Measurements from ENCODE around the gene RELA.

RELA gene

DNA sequence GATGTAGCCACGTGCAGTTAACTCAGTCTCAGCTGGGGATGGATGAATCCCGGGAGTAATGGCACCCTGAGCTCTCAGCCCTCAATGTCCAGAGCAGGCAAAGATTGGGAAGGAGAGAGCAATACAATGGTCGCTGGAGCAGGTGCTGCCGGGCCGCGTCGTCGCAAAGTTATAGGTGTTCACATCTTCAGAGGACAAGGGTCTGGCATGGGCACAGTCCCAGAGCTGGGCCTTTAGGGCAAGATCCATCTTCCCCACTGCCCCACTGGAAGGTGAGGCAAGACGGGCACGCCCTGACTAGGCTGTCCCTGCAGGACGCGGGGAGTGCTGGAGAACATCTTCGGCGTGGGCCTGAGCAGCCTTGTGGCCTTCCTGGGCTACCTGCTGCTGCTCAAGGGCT, 39.5 kb downstream of the RELA start:
- H3K27me3 ChIP-seq (ENCODE audit: low read depth, low read length): no peaks in the 10 kb centered on the region
- no peak overlapping the region for H3K4me2 ChIP-seq (ENCODE audit: low read length)
- H3K4me1 ChIP-seq (ENCODE audit: low read length): no peaks in the 10 kb centered on the region
- no peak overlapping the region for H3K9ac ChIP-seq (ENCODE audit: low read length)
- H3K27ac ChIP-seq (ENCODE audit: low read length): no peak overlapping the region
- H3K4me3 ChIP-seq (ENCODE audit: low read length): no peak overlapping the region
- TF ChIP-seq, protein P1, sequence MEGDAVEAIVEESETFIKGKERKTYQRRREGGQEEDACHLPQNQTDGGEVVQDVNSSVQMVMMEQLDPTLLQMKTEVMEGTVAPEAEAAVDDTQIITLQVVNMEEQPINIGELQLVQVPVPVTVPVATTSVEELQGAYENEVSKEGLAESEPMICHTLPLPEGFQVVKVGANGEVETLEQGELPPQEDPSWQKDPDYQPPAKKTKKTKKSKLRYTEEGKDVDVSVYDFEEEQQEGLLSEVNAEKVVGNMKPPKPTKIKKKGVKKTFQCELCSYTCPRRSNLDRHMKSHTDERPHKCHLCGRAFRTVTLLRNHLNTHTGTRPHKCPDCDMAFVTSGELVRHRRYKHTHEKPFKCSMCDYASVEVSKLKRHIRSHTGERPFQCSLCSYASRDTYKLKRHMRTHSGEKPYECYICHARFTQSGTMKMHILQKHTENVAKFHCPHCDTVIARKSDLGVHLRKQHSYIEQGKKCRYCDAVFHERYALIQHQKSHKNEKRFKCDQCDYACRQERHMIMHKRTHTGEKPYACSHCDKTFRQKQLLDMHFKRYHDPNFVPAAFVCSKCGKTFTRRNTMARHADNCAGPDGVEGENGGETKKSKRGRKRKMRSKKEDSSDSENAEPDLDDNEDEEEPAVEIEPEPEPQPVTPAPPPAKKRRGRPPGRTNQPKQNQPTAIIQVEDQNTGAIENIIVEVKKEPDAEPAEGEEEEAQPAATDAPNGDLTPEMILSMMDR (IDR thresholded peaks at IDR 0.05; ENCODE audit: low read depth, low read length): no peak
- TF ChIP-seq EZH2phosphoT487 (IDR thresholded peaks at IDR 0.05; ENCODE audit: low read depth): no peak
- H3K79me2 ChIP-seq (ENCODE audit: low read length): peaks cover 7% of the 10 kb centered on the region; the same call in 1 of the 2 replicates
- H3K9me3 ChIP-seq (ENCODE audit: insufficient read depth, low read length): no peaks in the 10 kb centered on the region
- H2AFZ ChIP-seq (ENCODE audit: low read depth, low read length): no peak overlapping the region
- H3K36me3 ChIP-seq (replicated peaks; ENCODE audit: low read depth, low read length): peaks cover 67% of the 10 kb centered on the region
- no peaks in the 10 kb centered on the region for H4K20me1 ChIP-seq (ENCODE audit: insufficient read depth, low read length)

DNA sequence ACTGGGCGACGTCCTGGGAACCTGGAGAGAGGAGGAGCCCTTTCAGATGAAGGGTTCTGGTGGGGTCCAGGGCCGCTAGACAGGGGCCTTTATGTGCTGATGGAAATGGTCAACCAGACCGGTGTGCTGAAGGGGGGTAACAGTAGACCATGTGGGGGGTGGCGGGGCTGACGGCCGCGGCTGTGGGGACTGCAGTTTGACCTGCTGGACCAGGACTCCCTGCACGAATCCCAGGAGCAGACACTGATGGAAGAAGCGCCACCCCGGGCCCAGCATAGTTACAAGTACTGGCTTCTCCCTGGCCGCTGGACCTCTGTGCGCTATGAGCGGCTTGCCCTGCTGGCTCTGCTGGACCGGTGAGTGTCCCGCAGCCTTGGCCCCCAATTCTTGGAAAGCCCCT, 40.7 kb downstream of the RELA start:
- Histone ChIP-seq H3K27me3 (ENCODE audit: low read depth, low read length) (no peaks in the 10 kb centered on the region), H2AFZ (ENCODE audit: low read depth, low read length) (no peak overlapping the region), H3K36me3 (replicated peaks; ENCODE audit: low read depth, low read length) (peaks cover 68% of the 10 kb centered on the region)

GRCh38 chr11:65621460-65621859, 41.3 kb downstream of the RELA start:
- no peak overlapping the region for H3K4me2 ChIP-seq (ENCODE audit: low read length)
- H3K36me3 ChIP-seq (replicated peaks; ENCODE audit: low read depth, low read length): peaks cover 66% of the 10 kb centered on the region
- H3K9ac ChIP-seq (ENCODE audit: low read length): no peak overlapping the region
- H3K27ac ChIP-seq (ENCODE audit: low read length): no peak overlapping the region
- peaks cover 24% of the 10 kb centered on the region for H3K79me2 ChIP-seq (ENCODE audit: low read length)
- peaks cover 16% of the 10 kb centered on the region for H3K4me1 ChIP-seq (ENCODE audit: low read length)
- H4K20me1 ChIP-seq (ENCODE audit: insufficient read depth, low read length): peaks cover 6% of the 10 kb centered on the region; the same call in 1 of the 2 replicates
- H3K27me3 ChIP-seq (ENCODE audit: low read depth, low read length): no peaks in the 10 kb centered on the region
- no peak overlapping the region for H2AFZ ChIP-seq (ENCODE audit: low read depth, low read length)
- H3K9me3 ChIP-seq (ENCODE audit: insufficient read depth, low read length): no peaks in the 10 kb centered on the region
- no peak overlapping the region for H3K4me3 ChIP-seq (ENCODE audit: low read length)
- no peak for TF ChIP-seq EZH2phosphoT487 (IDR thresholded peaks at IDR 0.05; ENCODE audit: low read depth)
- TF ChIP-seq, protein P1 (IDR thresholded peaks at IDR 0.05; ENCODE audit: low read depth, low read length): no peak

More for the DNA sequence above, 40.7 kb downstream of the RELA start:
- Histone ChIP-seq H3K4me1 (ENCODE audit: low read length) (peaks cover 10% of the 10 kb centered on the region), H3K9ac (ENCODE audit: low read length) (no peak overlapping the region), H3K79me2 (ENCODE audit: low read length) (peaks cover 19% of the 10 kb centered on the region), H4K20me1 (ENCODE audit: insufficient read depth, low read length) (peaks cover 1% of the 10 kb centered on the region; the same call in 1 of the 2 replicates), H3K9me3 (ENCODE audit: insufficient read depth, low read length) (no peaks in the 10 kb centered on the region), H3K4me3 (ENCODE audit: low read length) (no peak overlapping the region), H3K4me2 (ENCODE audit: low read length) (no peak overlapping the region), H3K27ac (ENCODE audit: low read length) (no peak overlapping the region)
- TF ChIP-seq, protein P1 (IDR thresholded peaks at IDR 0.05; ENCODE audit: low read depth, low read length): no peak
- no peak for TF ChIP-seq EZH2phosphoT487 (IDR thresholded peaks at IDR 0.05; ENCODE audit: low read depth)

DNA sequence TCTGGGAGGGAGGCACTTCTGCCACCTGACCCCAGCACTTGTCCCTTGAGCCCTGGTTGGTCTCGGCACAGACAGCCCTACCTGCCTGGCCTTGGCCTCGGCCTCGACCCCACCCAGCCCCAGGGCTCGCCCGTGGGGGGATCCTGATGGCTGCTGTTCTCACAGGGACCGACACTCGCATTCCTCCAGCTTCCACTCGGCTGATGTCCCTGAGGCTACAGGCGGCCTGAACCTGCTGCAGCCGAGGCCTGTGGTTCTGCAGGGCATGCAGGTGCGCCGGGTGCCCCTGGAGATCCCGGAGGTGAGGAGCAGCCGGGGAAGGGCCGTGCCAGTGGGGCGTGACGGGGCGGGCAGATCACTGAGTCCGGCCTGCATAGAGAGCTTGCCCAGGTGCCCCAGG, 42.0 kb downstream of the RELA start:
- Histone ChIP-seq H3K27ac (ENCODE audit: low read length) (no peak overlapping the region), H3K36me3 (replicated peaks; ENCODE audit: low read depth, low read length) (peaks cover 58% of the 10 kb centered on the region), H3K4me2 (ENCODE audit: low read length) (no peak overlapping the region), H2AFZ (ENCODE audit: low read depth, low read length) (no peak overlapping the region), H3K27me3 (ENCODE audit: low read depth, low read length) (no peaks in the 10 kb centered on the region), H3K9ac (ENCODE audit: low read length) (no peak overlapping the region), H3K9me3 (ENCODE audit: insufficient read depth, low read length) (no peaks in the 10 kb centered on the region), H3K4me1 (ENCODE audit: low read length) (peaks cover 18% of the 10 kb centered on the region), H3K79me2 (ENCODE audit: low read length) (peaks cover 32% of the 10 kb centered on the region), H4K20me1 (ENCODE audit: insufficient read depth, low read length) (peaks cover 9% of the 10 kb centered on the region; the same call in 1 of the 2 replicates), H3K4me3 (ENCODE audit: low read length) (no peak overlapping the region)
- TF ChIP-seq, protein P1 (IDR thresholded peaks at IDR 0.05; ENCODE audit: low read depth, low read length): no peak
- TF ChIP-seq EZH2phosphoT487 (IDR thresholded peaks at IDR 0.05; ENCODE audit: low read depth): no peak
